Keratinocyte (primary cell): Measurements from ENCODE around the gene LRRC7. TPM values are rescaled to one million over a fixed set of nuclear protein-coding genes. Genes with fewer than 3 reads are reported as not detected.

ENCODE experiments used
- DNase-seq: peaks from one replicate; pipeline ENCODE4 v3.0.0-alpha.2; 2011; ENCODE audit warnings: low read depth, missing footprints, low spot score
- FAIRE-seq: peaks from 2 replicates; lab custom pipeline; 2011; peaks lifted over from hg19 to GRCh38; lab: Jason Lieb, UNC
- H2AFZ ChIP-seq: 2 replicates; pipeline ENCODE4 v1.6.0; 2012; ENCODE audit warnings: low read length, control low read depth, inconsistent platforms; ENCODE audit not compliant: control insufficient read depth
- H3K27ac ChIP-seq: 2 replicates; pipeline ENCODE4 v1.5.1; 2011; ENCODE audit warnings: low read length; ENCODE audit not compliant: control insufficient read depth, insufficient read depth
- H3K27me3 ChIP-seq: 3 replicates; pipeline ENCODE4 v1.6.0; 2011; ENCODE audit warnings: low read length; ENCODE audit not compliant: control insufficient read depth, insufficient read depth; ENCODE audit errors: extremely low read depth
- H3K36me3 ChIP-seq, 2 experiments: 2 replicates in 1 of 2; 3 replicates in 1 of 2; pipeline ENCODE4 v1.5.1; 2011; ENCODE audit warnings: low read length in 2 of 2, mild to moderate bottlenecking in 1 of 2; ENCODE audit not compliant: control insufficient read depth in 2 of 2, insufficient read depth in 2 of 2; ENCODE audit errors: extremely low read depth in 1 of 2
- H3K4me1 ChIP-seq: 3 replicates; pipeline ENCODE4 v1.5.1; 2011; ENCODE audit warnings: low read length; ENCODE audit not compliant: control insufficient read depth, insufficient read depth; ENCODE audit errors: extremely low read depth
- H3K4me2 ChIP-seq: 3 replicates; pipeline ENCODE4 v1.6.0; 2011; ENCODE audit warnings: low read depth, low read length; ENCODE audit not compliant: control insufficient read depth, insufficient read depth; ENCODE audit errors: extremely low read depth
- H3K4me3 ChIP-seq, 3 experiments: fragments of 200-600 bp in 1 of 3; sonication (generic) in 1 of 3; 2 replicates in 2 of 3; 3 replicates in 1 of 3; pipeline ENCODE4 v1.5.1; 2011 to 2016; ENCODE audit warnings: low read length in 3 of 3, mild to moderate bottlenecking in 3 of 3, control low read depth in 2 of 3, inconsistent platforms in 1 of 3, low read depth in 1 of 3, mixed read lengths in 1 of 3, mixed run types in 1 of 3, moderate library complexity in 1 of 3; ENCODE audit not compliant: control insufficient read depth in 2 of 3, insufficient read depth in 2 of 3; ENCODE audit errors: extremely low read depth in 1 of 3
- H3K79me2 ChIP-seq: 2 replicates; pipeline ENCODE4 v1.6.0; 2012; ENCODE audit warnings: low read length; ENCODE audit not compliant: control insufficient read depth, insufficient read depth
- H3K9ac ChIP-seq: 3 replicates; pipeline ENCODE4 v1.6.0; 2011; ENCODE audit warnings: low read length; ENCODE audit not compliant: control insufficient read depth, insufficient read depth; ENCODE audit errors: extremely low read depth
- H3K9me1 ChIP-seq: 3 replicates; pipeline ENCODE4 v1.6.0; 2011; ENCODE audit warnings: low read length; ENCODE audit not compliant: control insufficient read depth, insufficient read depth; ENCODE audit errors: extremely low read depth
- H3K9me3 ChIP-seq: 2 replicates; pipeline ENCODE4 v1.5.1; 2012; ENCODE audit warnings: low read depth, low read length; ENCODE audit not compliant: control insufficient read depth
- H4K20me1 ChIP-seq: 3 replicates; pipeline ENCODE4 v1.6.0; 2011; ENCODE audit warnings: low read length; ENCODE audit not compliant: control insufficient read depth, insufficient read depth; ENCODE audit errors: extremely low read depth
- CTCF ChIP-seq, 3 experiments: IDR thresholded peaks in 1 of 3; conservative IDR thresholded peaks in 1 of 3; optimal IDR thresholded peaks in 1 of 3; 2 replicates in 2 of 3; 3 replicates in 1 of 3; pipeline versions ENCODE3 to v1.5.1; 2011; ENCODE audit warnings: low read length in 3 of 3, mild to moderate bottlenecking in 3 of 3, moderate library complexity in 2 of 3, control low read depth in 1 of 3, inconsistent platforms in 1 of 3; ENCODE audit not compliant: insufficient read depth in 2 of 3; ENCODE audit errors: extremely low read depth in 1 of 3
- EZH2 ChIP-seq: IDR thresholded peaks from one replicate; pipeline ENCODE4 v1.6.1; 2012; ENCODE audit warnings: inconsistent platforms, mild to moderate bottlenecking, low read length, moderate library complexity
- dilution Hi-C: fragments of 300-500 bp; cut with MboI; formaldehyde crosslinking; loops from one replicate; pipeline ENCODE4 v1.7.0; 2020; ENCODE audit warnings: low sequenced_read_pairs; ENCODE audit not compliant: extremely low pct_ligation_motif_present
- polyA plus RNA-seq, 5 experiments: library from polyadenylated mRNA; depleted of rRNA in 3 of 5; stranded (reverse) in 3 of 5; stranded (forward) in 1 of 5; unstranded in 1 of 5; fragments of >200 nt; gene quantifications; 1 replicate in 1 of 5; 2 replicates in 3 of 5; 3 replicates in 1 of 5; pipeline versions ENCODE4 v1.2.1 to v1.2.3, GENCODE V29; 2011 to 2012; ENCODE audit warnings: missing spikeins in 2 of 5, low read depth in 1 of 5, low replicate concordance in 1 of 5

LRRC7 gene
- polyA plus RNA-seq, 1 donor (not counting 4 experiments of a cell fraction or from before 2014, with no cell fraction given), result 0.28 TPM

GRCh38 chr1:70093250-70093975 is 525.7 kb downstream of the LRRC7 start:
- no peaks in the 10 kb centered on the region for H3K9me3 ChIP-seq
- H3K36me3 ChIP-seq, result no peaks in the 10 kb centered on the region
- dilution Hi-C loops, result no loop called here
- H3K4me2 ChIP-seq, result no peak overlapping the region
- no peaks in the 10 kb centered on the region for H4K20me1 ChIP-seq
- H3K9ac ChIP-seq, result no peak overlapping the region
- H3K79me2 ChIP-seq, result no peaks in the 10 kb centered on the region
- H3K27ac ChIP-seq, result no peak overlapping the region
- H3K4me3 ChIP-seq, result no peak overlapping the region
- TF ChIP-seq CTCF (optimal IDR thresholded peaks at IDR 0.05 in 1 of 3, IDR thresholded peaks at IDR 0.05 in 1 of 3, conservative IDR thresholded peaks at IDR 0.05 in 1 of 3; ENCODE audit: extremely low read depth in 1 of 3, insufficient read depth in 2 of 3, low read length in 3 of 3) (no peak), EZH2 (no peak)
- no peak overlapping the region for H2AFZ ChIP-seq
- no peaks in the 10 kb centered on the region for H3K27me3 ChIP-seq
- no peak for DNase-seq
- no peak for FAIRE-seq
- H3K4me1 ChIP-seq, result no peaks in the 10 kb centered on the region
- H3K9me1 ChIP-seq, result no peaks in the 10 kb centered on the region

GRCh38 chr1:70101231-70101630 is 533.5 kb downstream of the LRRC7 start:
- dilution Hi-C loops, result no loop called here

More at GRCh38 chr1:70101231-70101630, 533.5 kb downstream of the LRRC7 start:
- no peaks in the 10 kb centered on the region for H3K9me1 ChIP-seq
- no peak overlapping the region for H3K4me3 ChIP-seq
- no peaks in the 10 kb centered on the region for H3K79me2 ChIP-seq
- no peak overlapping the region for H3K27ac ChIP-seq
- H2AFZ ChIP-seq, result no peak overlapping the region
- H3K4me1 ChIP-seq, result no peaks in the 10 kb centered on the region
- no peaks in the 10 kb centered on the region for H3K9me3 ChIP-seq
- H3K27me3 ChIP-seq, result no peaks in the 10 kb centered on the region
- no peak overlapping the region for H3K9ac ChIP-seq
- DNase-seq, result no peak
- H4K20me1 ChIP-seq, result no peaks in the 10 kb centered on the region
- TF ChIP-seq EZH2, result no peak
- no peak for TF ChIP-seq CTCF (optimal IDR thresholded peaks at IDR 0.05 in 1 of 3, IDR thresholded peaks at IDR 0.05 in 1 of 3, conservative IDR thresholded peaks at IDR 0.05 in 1 of 3; ENCODE audit: extremely low read depth in 1 of 3, insufficient read depth in 2 of 3, low read length in 3 of 3)
- H3K36me3 ChIP-seq, result no peaks in the 10 kb centered on the region
- H3K4me2 ChIP-seq, result no peak overlapping the region
- no peak for FAIRE-seq
